ENCODE measurements around the gene BCR.

Gene BCR

GRCh38 chr22:23152238-23153114, 27.8 kb upstream of the BCR start:
- no peak for DNase-seq

- DNase-seq: no peak
These were observed 26.3 kb upstream of the BCR start for GRCh38 chr22:23153994-23154393.

- no peak for DNase-seq
These were observed 25.8 kb upstream of the BCR start for GRCh38 chr22:23154461-23154860.

- DNase-seq: no peak
These were observed 25.2 kb upstream of the BCR start for GRCh38 chr22:23155143-23155542.

- DNase-seq: no peak
These were observed 24.5 kb upstream of the BCR start for GRCh38 chr22:23155831-23156230.

GRCh38 chr22:23156286-23156685, 24.0 kb upstream of the BCR start:
- DNase-seq: no peak

GRCh38 chr22:23157560-23158515, 22.5 kb upstream of the BCR start:
- no peak for DNase-seq

- no peak for DNase-seq
These were observed 21.6 kb upstream of the BCR start for GRCh38 chr22:23158516-23159290.

GRCh38 chr22:23159291-23159630, 21.0 kb upstream of the BCR start:
- DNase-seq: no peak

- DNase-seq: no peak
These were observed 19.3 kb upstream of the BCR start for GRCh38 chr22:23161029-23161428.

GRCh38 chr22:23161574-23161973, 18.7 kb upstream of the BCR start:
- DNase-seq: no peak

- no peak for DNase-seq
These were observed 16.6 kb upstream of the BCR start for GRCh38 chr22:23163665-23164064.

GRCh38 chr22:23164091-23164490, 16.2 kb upstream of the BCR start:
- no peak for DNase-seq

GRCh38 chr22:23166042-23166831, 14.1 kb upstream of the BCR start:
- DNase-seq: no peak

- no peak for DNase-seq
These were observed 13.3 kb upstream of the BCR start for GRCh38 chr22:23166841-23167616.

- DNase-seq: no peak
These were observed 11.8 kb upstream of the BCR start for GRCh38 chr22:23168391-23169042.

GRCh38 chr22:23169043-23169406, 11.3 kb upstream of the BCR start:
- no peak for DNase-seq

- no peak for DNase-seq
These were observed 4.3 kb upstream of the BCR start for GRCh38 chr22:23175817-23176644.

- DNase-seq: no peak
These were observed 3.7 kb upstream of the BCR start for GRCh38 chr22:23176645-23177027.

- no peak for DNase-seq
These were observed 3.1 kb upstream of the BCR start for GRCh38 chr22:23177197-23177596.

Data from stimulated activated CD8-positive, alpha-beta memory T cell treated with anti-CD3 and anti-CD28 coated beads, Interleukin-4, amount 100 ng/mL, for 48 hours (primary cell).